CD14-positive monocyte (primary cell): ENCODE results near the gene WWOX. TPM values are rescaled to one million over a fixed set of nuclear protein-coding genes. Genes with fewer than 3 reads are reported as not detected.

Experiments
- DNase-seq, 3 donors: peaks; one replicate each; pipeline ENCODE4 v3.0.0-alpha.2; 2011 to 2022
- H2AFZ ChIP-seq: 2 replicates; pipeline ENCODE4 v1.6.0; 2012; ENCODE audit warnings: mild to moderate bottlenecking, low read depth, low read length, inconsistent platforms; ENCODE audit not compliant: insufficient read depth, poor library complexity, severe bottlenecking
- H3K27ac ChIP-seq, 2 donors: 1 replicate in 1 of 2; 2 replicates in 1 of 2; pipeline ENCODE4 v1.5.1; 2012 to 2013; ENCODE audit warnings: low read length in 2 of 2, control low read depth in 1 of 2, inconsistent platforms in 1 of 2, low read depth in 1 of 2, mild to moderate bottlenecking in 1 of 2
- H3K27me3 ChIP-seq, 2 donors: one replicate each; pipeline versions ENCODE4 v1.6.0 to v1.6.1; 2011 to 2013; ENCODE audit warnings: low read length in 2 of 2; ENCODE audit not compliant: control insufficient read depth in 2 of 2, insufficient read depth in 2 of 2
- H3K36me3 ChIP-seq, 2 donors: replicated peaks in 1 of 2; 1 replicate in 1 of 2; 2 replicates in 1 of 2; pipeline versions ENCODE4 v1.5.1 to v1.6.1; 2012 to 2013; ENCODE audit warnings: low read length in 2 of 2, control low read depth in 1 of 2, inconsistent platforms in 1 of 2, mild to moderate bottlenecking in 1 of 2; ENCODE audit not compliant: insufficient read depth in 2 of 2, control insufficient read depth in 1 of 2
- H3K4me1 ChIP-seq, 2 donors: 1 replicate in 1 of 2; 2 replicates in 1 of 2; pipeline versions ENCODE4 v1.5.1 to v1.6.1; 2012 to 2013; ENCODE audit warnings: low read length in 2 of 2, control low read depth in 1 of 2, inconsistent platforms in 1 of 2, mild to moderate bottlenecking in 1 of 2, moderate library complexity in 1 of 2; ENCODE audit not compliant: insufficient read depth in 2 of 2, control insufficient read depth in 1 of 2
- H3K4me2 ChIP-seq: replicated peaks from 2 replicates; pipeline ENCODE3; 2012; ENCODE audit warnings: low read length, moderate library complexity, mild to moderate bottlenecking; ENCODE audit not compliant: poor library complexity, severe bottlenecking; ENCODE audit errors: extremely low read depth
- H3K4me3 ChIP-seq, 3 experiments: fragments of 200-600 bp in 1 of 3; sonication (generic) in 1 of 3; replicated peaks in 1 of 3; 1 replicate in 2 of 3; 2 replicates in 1 of 3; pipeline ENCODE4 v1.5.1; 2011 to 2013; ENCODE audit warnings: low read length in 3 of 3, mild to moderate bottlenecking in 3 of 3, control low read depth in 2 of 3, low read depth in 2 of 3, inconsistent platforms in 1 of 3, moderate library complexity in 1 of 3
- H3K79me2 ChIP-seq: 2 replicates; pipeline ENCODE4 v1.6.0; 2012; ENCODE audit warnings: mild to moderate bottlenecking, control low read depth, inconsistent platforms, low read length, moderate library complexity; ENCODE audit not compliant: insufficient read depth
- H3K9ac ChIP-seq: 2 replicates; pipeline ENCODE4 v1.6.0; 2017; ENCODE audit warnings: low read length, mild to moderate bottlenecking; ENCODE audit not compliant: insufficient read depth, poor library complexity, severe bottlenecking
- H3K9me3 ChIP-seq, 2 donors: replicated peaks in 1 of 2; 1 replicate in 1 of 2; 2 replicates in 1 of 2; pipeline versions ENCODE4 v1.5.1 to v1.6.1; 2012 to 2013; ENCODE audit warnings: low read length in 2 of 2, control low read depth in 1 of 2; ENCODE audit not compliant: control insufficient read depth in 1 of 2, insufficient read depth in 1 of 2
- H4K20me1 ChIP-seq: 2 replicates; pipeline ENCODE4 v1.6.0; 2012; ENCODE audit warnings: mild to moderate bottlenecking, low read length, control low read depth, moderate library complexity; ENCODE audit not compliant: insufficient read depth
- H3K27ac Mint-ChIP-seq, 7 donors: one replicate each; pipeline ENCODE4 v1.8.0; 2020; ENCODE audit warnings: mild to moderate bottlenecking in 7 of 7, mixed read lengths in 7 of 7, moderate library complexity in 6 of 7, inconsistent platforms in 2 of 7
- H3K27me3 Mint-ChIP-seq, 3 donors: one replicate each; pipeline ENCODE4 v1.8.0; 2021 to 2022; ENCODE audit warnings: low read depth in 3 of 3, mild to moderate bottlenecking in 3 of 3, mixed read lengths in 3 of 3, moderate library complexity in 3 of 3, inconsistent platforms in 1 of 3
- H3K36me3 Mint-ChIP-seq, 2 donors: one replicate each; pipeline ENCODE4 v1.8.0; 2020; ENCODE audit warnings: mixed read lengths in 2 of 2, inconsistent platforms in 1 of 2, mild to moderate bottlenecking in 1 of 2
- H3K4me1 Mint-ChIP-seq: one replicate; pipeline ENCODE4 v1.8.0; 2020; ENCODE audit warnings: mild to moderate bottlenecking, mixed read lengths
- H3K4me3 Mint-ChIP-seq, 2 donors: one replicate each; pipeline ENCODE4 v1.8.0; 2020; ENCODE audit warnings: mild to moderate bottlenecking in 2 of 2, mixed read lengths in 2 of 2, moderate library complexity in 1 of 2
- H3K9me3 Mint-ChIP-seq, 7 donors: one replicate each; pipeline ENCODE4 v1.8.0; 2020 to 2022; ENCODE audit warnings: mixed read lengths in 7 of 7, mild to moderate bottlenecking in 6 of 7, moderate library complexity in 6 of 7, inconsistent platforms in 2 of 7
- CTCF ChIP-seq: fragments of 200-600 bp; IDR thresholded peaks from one replicate; pipeline ENCODE4 v1.8.0; 2022; ENCODE audit warnings: antibody characterized with exemption, mild to moderate bottlenecking
- WGBS: methylation state at CpG from one replicate; pipeline ENCODE4 v1.1.5; 2013; ENCODE audit warnings: missing lambda C conversion rate; ENCODE audit not compliant: insufficient coverage; 5-methylcytosine and 5-hydroxymethylcytosine counted together
- intact Hi-C, 2 donors: fragments of 100-400 bp; cut with micrococcal nuclease; formaldehyde crosslinking; loops; one replicate each; pipeline versions ENCODE4 v1.15.0 to v1.15.1; 2023
- polyA plus RNA-seq, 3 donors: library from polyadenylated mRNA; depleted of rRNA in 1 of 3; unstranded in 2 of 3; stranded (reverse) in 1 of 3; fragments of 300-500 nt in 2 of 3; fragments of >200 nt in 1 of 3; fragmentation: Illumina TruSeq in 2 of 3; gene quantifications; 1 replicate in 2 of 3; 2 replicates in 1 of 3; pipeline ENCODE4 v1.2.3, GENCODE V29; 2012 to 2021

WWOX gene
- polyA plus RNA-seq, 3 donors, result 4.0 to 7.0 (median 6.3) TPM

GRCh38 chr16:78264642-78265041 lies 165.2 kb downstream of the WWOX start:
- H3K27ac Mint-ChIP-seq, result no peak overlapping the region
- no peak for TF ChIP-seq CTCF
- DNase-seq, result no peak
- peaks cover 2 to 12% (median 8%) of the 10 kb centered on the region in 7 donors for H3K9me3 Mint-ChIP-seq
- Histone ChIP-seq H3K27me3 (no peaks in the 10 kb centered on the region), H3K9me3 (peaks cover 0 to 12% of the 10 kb centered on the region in 2 donors), H3K36me3 (no peaks in the 10 kb centered on the region), H3K9ac (no peak overlapping the region), H4K20me1 (no peaks in the 10 kb centered on the region), H3K4me1 (no peaks in the 10 kb centered on the region), H3K4me2 (no peak overlapping the region), H3K4me3 (no peak overlapping the region), H2AFZ (no peak overlapping the region), H3K79me2 (no peaks in the 10 kb centered on the region), H3K27ac (no peak overlapping the region)
- H3K27me3 Mint-ChIP-seq, result peaks cover 0 to 2% (median 0%) of the 10 kb centered on the region in 3 donors
- intact Hi-C loops, result no loop called here
- no peak overlapping the region for H3K4me3 Mint-ChIP-seq
- 92% methylated on average over 4 of the region's 6 CpGs for WGBS
- peaks cover 0 to 3% of the 10 kb centered on the region in 2 donors for H3K36me3 Mint-ChIP-seq
- no peaks in the 10 kb centered on the region for H3K4me1 Mint-ChIP-seq

- TF ChIP-seq CTCF, result no peak
- Histone ChIP-seq H4K20me1 (no peaks in the 10 kb centered on the region), H3K4me1 (no peaks in the 10 kb centered on the region), H3K9ac (no peak overlapping the region), H3K79me2 (no peaks in the 10 kb centered on the region), H3K27me3 (no peaks in the 10 kb centered on the region), H3K9me3 (peaks cover 0 to 10% of the 10 kb centered on the region in 2 donors), H3K27ac (no peak overlapping the region), H2AFZ (no peak overlapping the region), H3K4me2 (no peak overlapping the region), H3K36me3 (no peaks in the 10 kb centered on the region), H3K4me3 (no peak overlapping the region)
- WGBS, result 93% methylated on average over 6 of the region's 7 CpGs
- Mint-ChIP-seq H3K27ac (no peak overlapping the region), H3K4me1 (no peaks in the 10 kb centered on the region), H3K4me3 (no peak overlapping the region), H3K36me3 (no peaks in the 10 kb centered on the region), H3K9me3 (peaks cover 4 to 13% (median 8%) of the 10 kb centered on the region in 7 donors), H3K27me3 (peaks cover 0 to 2% (median 1%) of the 10 kb centered on the region in 3 donors)
- no peak for DNase-seq
- intact Hi-C loops, result no loop called here
These were observed 169.8 kb downstream of the WWOX start for GRCh38 chr16:78269256-78269655.
